GM19351 (cell line): ENCODE measurements around the gene PDE4B.
A peak's percentile ranks its signal among the peaks of the same experiment; 100 is the strongest.
"Not testable (repeated sequence)": the region's sequence is repeated elsewhere in the genome, so short reads cannot be mapped to it uniquely, and the experiment has no call there.

Source experiments
- ATAC-seq: cut with Tn5 transposase; IDR thresholded peaks from one replicate; pipeline ENCODE4 v1.9.1; 2021; ENCODE audit warnings: mild to moderate bottlenecking, moderate library complexity; ENCODE audit not compliant: unreplicated experiment

Gene PDE4B

GRCh38 chr1:65813956-65814355 lies 21.3 kb downstream of the PDE4B start:
- ATAC-seq = no peak

GRCh38 chr1:65814752-65815151 lies 22.1 kb downstream of the PDE4B start:
- ATAC-seq = no peak

- no peak for ATAC-seq
These were observed 25.2 kb downstream of the PDE4B start for GRCh38 chr1:65817891-65818290.

- no peak for ATAC-seq
These were observed 26.3 kb downstream of the PDE4B start for GRCh38 chr1:65818966-65819365.

GRCh38 chr1:65820983-65821382 lies 28.3 kb downstream of the PDE4B start:
- ATAC-seq = no peak

- no peak for ATAC-seq
These were observed 28.7 kb downstream of the PDE4B start for GRCh38 chr1:65821386-65821785.

- no peak for ATAC-seq
These were observed 31.4 kb downstream of the PDE4B start for GRCh38 chr1:65824103-65824502.

- ATAC-seq = no peak
These were observed 33.0 kb downstream of the PDE4B start for GRCh38 chr1:65825741-65826140.

GRCh38 chr1:65826782-65827181 lies 34.1 kb downstream of the PDE4B start:
- ATAC-seq = no peak

- no peak for ATAC-seq
These were observed 34.7 kb downstream of the PDE4B start for GRCh38 chr1:65827346-65827745.

GRCh38 chr1:65830306-65830705 lies 37.6 kb downstream of the PDE4B start:
- ATAC-seq = peak; percentile 62

- ATAC-seq = no peak
These were observed 39.6 kb downstream of the PDE4B start for GRCh38 chr1:65832296-65832695.

GRCh38 chr1:65836686-65837085 lies 44.0 kb downstream of the PDE4B start:
- ATAC-seq = no peak

GRCh38 chr1:65840683-65841082 lies 48.0 kb downstream of the PDE4B start:
- no peak for ATAC-seq

- no peak for ATAC-seq
These were observed 51.6 kb downstream of the PDE4B start for GRCh38 chr1:65844296-65844695.

GRCh38 chr1:65844821-65845534 lies 52.3 kb downstream of the PDE4B start:
- ATAC-seq = no peak

GRCh38 chr1:65845535-65846060 lies 52.9 kb downstream of the PDE4B start:
- no peak for ATAC-seq

GRCh38 chr1:65846866-65847265 lies 54.2 kb downstream of the PDE4B start:
- no peak for ATAC-seq

- no peak for ATAC-seq
These were observed 57.6 kb downstream of the PDE4B start for GRCh38 chr1:65850281-65850680.

GRCh38 chr1:65856591-65856990 lies 63.9 kb downstream of the PDE4B start:
- not testable (repeated sequence) for ATAC-seq

GRCh38 chr1:65866439-65866838 lies 73.7 kb downstream of the PDE4B start:
- peak; percentile 59 for ATAC-seq

GRCh38 chr1:65872301-65872700 lies 79.6 kb downstream of the PDE4B start:
- ATAC-seq = no peak

- ATAC-seq = not testable (repeated sequence)
These were observed 85.6 kb downstream of the PDE4B start for GRCh38 chr1:65878342-65878741.
